HG03575 (cell line): ENCODE measurements around the gene TREML1.

ENCODE experiments used
- ATAC-seq: cut with Tn5 transposase; IDR thresholded peaks from one replicate; pipeline ENCODE4 v1.9.1; 2021; ENCODE audit not compliant: unreplicated experiment, insufficient number of reproducible peaks, low FRiP score; ENCODE audit errors: extremely low read depth

The TREML1 gene

GRCh38 chr6:41181566-41181965 lies 27.4 kb upstream of the TREML1 start:
- ATAC-seq: no peak

GRCh38 chr6:41179163-41179562 lies 25.0 kb upstream of the TREML1 start:
- ATAC-seq: no peak

- no peak for ATAC-seq
Observed at GRCh38 chr6:41177695-41178094, 23.5 kb upstream of the TREML1 start.

- ATAC-seq: no peak
Observed at GRCh38 chr6:41177287-41177686, 23.1 kb upstream of the TREML1 start.

GRCh38 chr6:41176189-41176588 lies 22.0 kb upstream of the TREML1 start:
- ATAC-seq: no peak

- no peak for ATAC-seq
Observed at GRCh38 chr6:41175084-41175483, 20.9 kb upstream of the TREML1 start.

- ATAC-seq: no peak
Observed at GRCh38 chr6:41174610-41175009, 20.5 kb upstream of the TREML1 start.

GRCh38 chr6:41171908-41172307 lies 17.8 kb upstream of the TREML1 start:
- ATAC-seq: no peak

GRCh38 chr6:41170547-41171160 lies 16.5 kb upstream of the TREML1 start:
- ATAC-seq: no peak

- no peak for ATAC-seq
Observed at GRCh38 chr6:41167173-41167963, 13.2 kb upstream of the TREML1 start.

- no peak for ATAC-seq
Observed at GRCh38 chr6:41164551-41165120, 10.5 kb upstream of the TREML1 start.

- ATAC-seq: no peak
Observed at GRCh38 chr6:41163419-41163717, 9.2 kb upstream of the TREML1 start.

GRCh38 chr6:41162687-41163418 lies 8.7 kb upstream of the TREML1 start, which contains the start of gene TREM2:
TSS of gene TREM2 (minus strand) at chr6:41163116. CDS start at chr6:41163082, 34 bp downstream.
- no peak for ATAC-seq

- ATAC-seq: no peak
Observed at GRCh38 chr6:41161851-41162552, 7.9 kb upstream of the TREML1 start.

- no peak for ATAC-seq
Observed at GRCh38 chr6:41161380-41161779, 7.2 kb upstream of the TREML1 start.

- ATAC-seq: no peak
Observed at GRCh38 chr6:41160933-41161332, 6.8 kb upstream of the TREML1 start.

GRCh38 chr6:41159415-41160082 lies 5.4 kb upstream of the TREML1 start:
- ATAC-seq: no peak

- no peak for ATAC-seq
Observed at GRCh38 chr6:41157323-41157722, 3.2 kb upstream of the TREML1 start.

GRCh38 chr6:41156771-41157170 lies 2.6 kb upstream of the TREML1 start:
- ATAC-seq: no peak
